ENCODE measurements around the gene LSP1. TPM values are rescaled to one million over a fixed set of nuclear protein-coding genes. Genes with fewer than 3 reads are reported as not detected.

The LSP1 gene
- total and polyA plus RNA-seq, 2 of the 8 experiments (the other 6 are each of a cell fraction or from before 2014, with no cell fraction given), result 0.03 TPM; not detected in 1

GRCh38 chr11:1867381-1867780, 14.5 kb downstream of the LSP1 start:
- FAIRE-seq, result no peak

More at GRCh38 chr11:1867381-1867780, 14.5 kb downstream of the LSP1 start:
- Histone ChIP-seq H3K4me1 (replicated peaks in 1 of 4; ENCODE audit: control insufficient read depth in 3 of 4, insufficient read depth in 4 of 4, low read length in 3 of 4) (peaks cover 0 to 13% (median 5%) of the 10 kb centered on the region in 4 experiments; a peak in 5 of 7 replicates), H2BK5ac (ENCODE audit: low read depth, low read length) (no peak overlapping the region), H3K4me2 (ENCODE audit: insufficient read depth in 1 of 2, low read depth in 2 of 2, low read length in 2 of 2) (no peak overlapping the region), H2BK20ac (ENCODE audit: low read length) (no peak overlapping the region), H2AK5ac (ENCODE audit: low read depth, low read length) (no peak overlapping the region), H3K79me2 (ENCODE audit: control insufficient read depth in 1 of 2, insufficient read depth in 2 of 2, low read length in 2 of 2) (no peaks in the 10 kb centered on the region), H4K8ac (ENCODE audit: extremely low read depth, insufficient read depth, low read length) (no peak overlapping the region), H3K18ac (ENCODE audit: extremely low read depth, low read length) (no peak overlapping the region), H3K27ac (ENCODE audit: low read depth, low read length) (no peak overlapping the region), H3K9me3 (ENCODE audit: insufficient read depth in 2 of 2, low read depth in 1 of 2, low read length in 1 of 2) (no peaks in the 10 kb centered on the region), H2BK12ac (ENCODE audit: low read depth, low read length) (no peak overlapping the region), H3K56ac (replicated peaks; ENCODE audit: insufficient read length, low read depth, low read length) (no peak overlapping the region), H3K4me3 (ENCODE audit: extremely low read depth in 1 of 4, insufficient read depth in 2 of 4, low read depth in 3 of 4, low read length in 4 of 4) (no peak overlapping the region), H2BK15ac (ENCODE audit: low read length) (no peak overlapping the region), H3K4ac (replicated peaks; ENCODE audit: insufficient read length, low read depth, low read length) (no peak overlapping the region), H4K91ac (replicated peaks; ENCODE audit: insufficient read length, low read length) (no peak overlapping the region), H3K23me2 (ENCODE audit: low read depth, low read length) (no peaks in the 10 kb centered on the region; the same call in 1 of the 2 replicates), H3K79me1 (ENCODE audit: low read depth, low read length) (no peaks in the 10 kb centered on the region), H3K9ac (replicated peaks in 1 of 4; ENCODE audit: extremely low read depth in 1 of 4, low read depth in 3 of 4, low read length in 3 of 4) (no peak overlapping the region), H2AFZ (ENCODE audit: low read length) (no peak overlapping the region), H4K5ac (ENCODE audit: insufficient read length, low read depth, low read length) (no peak overlapping the region), H2BK120ac (replicated peaks; ENCODE audit: low read depth, low read length) (no peak overlapping the region), H3K27me3 (replicated peaks in 1 of 4; ENCODE audit: control insufficient read depth in 3 of 4, extremely low read depth in 1 of 4, insufficient read depth in 3 of 4, low read length in 3 of 4) (peaks cover 0 to 3% (median 0%) of the 10 kb centered on the region in 4 experiments; a peak in 1 of 7 replicates), H3K14ac (ENCODE audit: insufficient read length) (no peak overlapping the region), H3K36me3 (ENCODE audit: control insufficient read depth in 2 of 4, insufficient read depth in 4 of 4, low read length in 3 of 4) (no peaks in the 10 kb centered on the region), H4K20me1 (replicated peaks in 1 of 2; ENCODE audit: control insufficient read depth in 1 of 2, insufficient read depth in 2 of 2, low read length in 2 of 2) (no peaks in the 10 kb centered on the region), H3K23ac (ENCODE audit: insufficient read length) (no peak overlapping the region)
- DNase-seq (ENCODE audit: low read depth in 1 of 2, low spot score in 2 of 2), result no peak
- ChIA-PET POLR2A (ENCODE audit: partially characterized antibody) (no interaction called here), CTCF (ENCODE audit: partially characterized antibody) (interaction anchor here (0.9 to 4.1 kb wide), 9 partner anchors 9 to 290 kb away, joined by 3 to 23 read pairs (median 6); no protein-coding TSS in a partner anchor)
- no peak for TF ChIP-seq TEAD4 (IDR thresholded peaks at IDR 0.05; ENCODE audit: low read depth, low read length)
- no peak for TF ChIP-seq CBX8 (IDR thresholded peaks at IDR 0.05; ENCODE audit: borderline replicate concordance, low read depth, low read length)
- no peak for TF ChIP-seq HDAC6 (IDR thresholded peaks at IDR 0.05; ENCODE audit: low read depth, low read length)
- TF ChIP-seq RFX5 (IDR thresholded peaks at IDR 0.05; ENCODE audit: borderline replicate concordance, low read depth, low read length), result no peak
- no peak for TF ChIP-seq EP300 (IDR thresholded peaks at IDR 0.05; ENCODE audit: borderline replicate concordance in 1 of 2, low read depth in 2 of 2, low read length in 2 of 2)
- no peak for TF ChIP-seq MAFK (IDR thresholded peaks at IDR 0.05; ENCODE audit: low read depth, low read length)
- WGBS, 2 experiments (ENCODE audit: extremely low coverage in 1 of 2, insufficient coverage in 1 of 2, insufficient read length in 1 of 2, insufficient replicate concordance in 2 of 2, low coverage in 1 of 2, low lambda C conversion rate in 2 of 2, missing lambda C conversion rate in 1 of 2), result 74% methylated on average over 8 of the region's 8 CpGs; no CpG with 5 or more reads in 1 of the 2 experiments

All from H1 (cell line).